C1 segment of cervical spinal cord (tissue), 14 donors: Measurements from ENCODE around the gene HPD.
A peak's percentile ranks its signal among the peaks of the same experiment; 100 is the strongest.
"Not testable (repeated sequence)": the region's sequence is repeated elsewhere in the genome, so short reads cannot be mapped to it uniquely, and the experiment has no call there.

Experiments
- DNase-seq, 14 donors: peaks; one replicate each; lab custom pipeline; 2025; lab: John Stamatoyannopoulos, UW

HPD gene

DNA sequence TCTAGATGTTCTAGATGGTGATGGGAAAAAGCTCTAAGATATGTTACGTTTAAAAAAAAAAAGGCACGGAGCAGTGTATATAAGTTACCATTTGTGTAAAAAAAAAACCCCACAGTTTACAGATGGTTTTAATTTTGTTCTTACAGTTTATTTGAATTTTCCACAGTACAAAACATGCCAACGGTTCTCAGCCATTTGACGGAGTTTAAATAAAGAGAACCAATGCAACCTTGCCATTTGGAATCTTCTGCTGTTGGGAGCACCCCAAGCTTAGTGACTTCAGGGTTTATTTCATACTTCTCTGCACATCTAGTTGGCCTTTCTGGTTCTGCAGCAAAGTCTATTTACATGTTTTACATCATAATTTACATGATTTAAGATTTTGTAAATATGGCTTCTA is 7.7 kb upstream of the HPD start:
- no peak for DNase-seq

DNA sequence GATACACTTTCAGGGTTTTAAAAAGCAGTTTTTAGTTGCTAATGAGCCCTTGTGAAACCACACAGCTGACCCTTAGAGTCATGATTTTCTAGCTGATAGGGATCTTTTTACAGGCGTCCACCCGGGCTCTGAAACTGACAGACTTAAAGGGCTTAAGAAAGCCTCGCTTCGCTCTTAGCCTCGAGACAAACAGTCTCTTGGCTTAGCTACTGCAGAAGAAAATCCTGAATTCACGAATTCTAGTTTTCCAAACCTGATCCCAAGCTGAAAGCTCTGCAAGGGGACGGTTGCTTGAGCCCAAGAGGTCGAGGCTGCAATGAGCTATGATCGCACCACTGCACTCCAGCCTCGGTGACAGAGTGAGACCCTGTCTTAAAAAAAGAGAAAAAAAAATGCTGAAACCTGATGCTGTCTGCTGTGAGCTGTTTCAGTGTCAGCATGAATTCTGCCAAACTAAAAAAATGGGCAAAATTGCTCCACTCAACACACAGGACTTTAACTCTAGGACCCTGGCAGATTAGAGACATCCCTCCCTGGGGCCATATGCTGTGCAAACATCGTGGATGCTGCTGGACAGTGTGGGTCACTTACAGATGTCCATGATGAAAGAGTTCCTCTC is 3.1 kb upstream of the HPD start:
- DNase-seq, result no peak

DNA sequence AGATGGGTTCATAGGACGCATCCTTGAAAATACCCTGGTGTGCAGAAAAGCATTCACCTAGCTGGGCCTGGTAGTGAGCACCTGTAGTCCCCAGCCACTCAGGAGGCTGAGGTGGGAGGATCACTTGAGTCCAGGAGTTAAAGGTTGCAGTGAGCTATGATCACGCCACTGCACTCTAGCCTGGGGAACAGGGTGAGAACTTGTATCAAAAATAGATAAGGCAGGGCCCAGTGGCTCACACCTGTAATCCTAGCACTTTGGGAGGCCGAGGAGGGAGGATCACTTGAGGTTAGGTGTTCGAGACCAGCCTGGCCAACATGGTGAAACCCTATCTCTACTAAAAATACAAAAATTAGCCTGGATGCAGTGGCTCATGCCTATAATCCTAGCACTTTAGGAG is 2.0 kb upstream of the HPD start:
- not testable (repeated sequence) for DNase-seq

GRCh38 chr12:121860257-121860656 is 1.6 kb upstream of the HPD start:
- DNase-seq, result no peak

DNA sequence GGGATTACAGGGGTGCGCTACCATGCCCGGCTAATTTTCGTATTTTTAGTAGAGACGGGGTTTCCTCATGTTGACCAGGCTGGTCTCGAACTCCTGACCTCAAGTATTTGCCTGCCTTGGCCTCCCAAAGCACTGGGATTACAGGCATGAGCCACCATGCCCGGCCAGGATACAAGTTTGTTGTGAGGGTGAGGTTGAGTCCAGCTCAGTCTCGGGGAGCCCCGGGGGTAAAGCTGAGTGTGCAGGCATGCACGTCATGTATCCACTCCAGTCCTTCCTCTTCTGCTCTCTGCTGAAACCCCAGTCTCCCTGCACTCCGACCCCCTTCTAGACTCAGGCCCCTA is 369 bp downstream of the HPD start:
- DNase-seq, result no peak

GRCh38 chr12:121857322-121858246 is 1.1 kb downstream of the HPD start:
- no peak for DNase-seq

- not testable (repeated sequence) for DNase-seq
Observed at GRCh38 chr12:121852392-121852791, 6.3 kb downstream of the HPD start.

DNA sequence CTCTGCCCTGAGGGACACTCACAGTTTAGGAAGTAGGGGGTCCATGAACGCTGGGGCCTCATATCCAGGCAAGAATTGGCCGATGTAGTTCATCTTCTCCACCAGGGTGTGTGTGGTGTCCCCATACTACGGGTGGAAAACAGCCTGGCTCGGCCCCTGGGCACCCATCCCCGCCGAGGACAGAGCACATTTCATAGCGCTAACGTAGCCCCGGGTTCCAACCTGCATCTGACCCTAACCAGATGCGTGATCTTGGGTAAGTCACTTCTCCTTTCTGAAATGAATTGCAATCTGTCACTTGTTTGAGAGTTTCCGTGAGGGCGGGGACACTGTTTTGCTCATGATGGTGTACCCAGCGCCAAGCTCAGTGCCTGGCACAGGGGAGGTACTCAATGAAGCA is 9.0 kb downstream of the HPD start:
- DNase-seq, result no peak

DNA sequence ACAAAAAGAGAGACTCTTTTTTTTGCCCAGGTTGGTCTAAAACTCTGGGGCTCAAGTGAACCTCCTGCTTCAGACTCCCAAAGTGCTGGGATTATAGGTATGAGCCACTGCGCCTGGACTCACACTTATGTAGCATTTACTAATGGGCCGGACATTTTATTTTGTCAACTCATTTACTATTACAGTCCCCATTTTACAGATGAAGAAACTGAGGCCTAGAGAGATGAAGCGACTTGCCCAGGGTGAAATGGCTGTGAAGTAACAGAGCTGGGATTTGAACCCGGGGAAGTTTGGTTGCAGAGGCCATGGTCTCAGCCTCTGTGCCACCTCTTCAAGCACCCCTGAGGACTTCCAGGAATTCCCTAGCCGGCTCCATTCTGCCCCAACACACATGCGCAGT is 9.4 kb downstream of the HPD start:
- no peak for DNase-seq

DNA sequence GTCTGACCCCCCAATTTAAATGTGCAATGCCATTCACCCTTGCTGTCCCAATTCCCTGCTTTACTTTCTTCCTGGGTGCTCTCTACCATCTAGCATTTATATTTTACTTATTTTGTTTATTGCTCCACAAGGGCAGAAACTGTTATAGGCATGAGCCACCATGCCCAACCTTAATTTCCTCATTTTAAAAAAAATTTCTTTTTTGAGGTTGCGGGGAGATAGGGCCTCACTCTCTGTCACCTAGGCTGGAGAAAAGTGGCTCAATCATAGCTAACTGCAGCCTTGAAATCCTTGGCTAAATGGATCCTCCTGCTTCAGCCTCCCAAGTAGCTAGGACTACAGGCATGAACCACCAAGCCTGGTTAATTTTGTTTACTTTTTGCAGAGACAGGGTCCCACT is 13.0 kb downstream of the HPD start:
- DNase-seq, result no peak

DNA sequence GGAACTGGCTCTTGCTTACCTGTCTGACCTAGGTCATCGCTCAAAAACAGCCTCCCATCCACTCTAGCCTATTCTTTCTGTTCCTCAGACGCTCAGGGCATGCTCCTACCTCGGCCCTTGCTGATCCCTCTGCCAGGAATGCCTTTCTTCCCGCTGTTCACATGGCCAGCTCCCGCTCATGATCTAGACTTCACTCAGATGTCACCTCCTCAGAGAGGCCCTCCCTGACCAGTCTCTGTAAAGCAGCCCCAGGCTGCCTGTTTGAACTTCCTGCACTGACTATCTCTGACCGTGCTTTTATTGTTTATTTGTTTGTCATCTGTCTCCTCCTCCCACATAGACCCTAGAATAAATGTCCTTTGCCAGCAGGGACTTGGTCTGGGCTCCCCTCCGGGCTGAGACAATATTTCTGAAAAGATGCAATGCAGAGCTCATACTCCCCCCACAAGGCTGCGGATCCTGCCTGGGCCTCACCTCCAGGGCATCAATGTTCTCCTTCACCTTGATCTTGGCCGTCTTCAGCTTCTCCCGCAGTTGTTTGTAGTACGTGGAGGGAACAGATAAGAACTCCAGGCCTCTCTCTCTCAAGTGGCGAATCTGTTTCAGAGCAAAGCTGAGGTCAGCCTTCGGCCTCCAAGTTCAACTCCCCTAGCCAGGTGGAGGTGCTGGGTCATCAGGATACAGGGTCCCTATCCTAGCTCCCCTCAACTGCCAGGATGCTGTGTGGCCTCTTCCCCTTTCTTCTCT is 15.2 kb downstream of the HPD start:
- DNase-seq, result no peak

GRCh38 chr12:121839993-121840761 is 18.5 kb downstream of the HPD start:
- no peak for DNase-seq

GRCh38 chr12:121839106-121839992 is 19.3 kb downstream of the HPD start:
- peak; percentile 29 to 93 (median 88) for DNase-seq

GRCh38 chr12:121838126-121838525 is 20.5 kb downstream of the HPD start:
- no peak for DNase-seq

DNA sequence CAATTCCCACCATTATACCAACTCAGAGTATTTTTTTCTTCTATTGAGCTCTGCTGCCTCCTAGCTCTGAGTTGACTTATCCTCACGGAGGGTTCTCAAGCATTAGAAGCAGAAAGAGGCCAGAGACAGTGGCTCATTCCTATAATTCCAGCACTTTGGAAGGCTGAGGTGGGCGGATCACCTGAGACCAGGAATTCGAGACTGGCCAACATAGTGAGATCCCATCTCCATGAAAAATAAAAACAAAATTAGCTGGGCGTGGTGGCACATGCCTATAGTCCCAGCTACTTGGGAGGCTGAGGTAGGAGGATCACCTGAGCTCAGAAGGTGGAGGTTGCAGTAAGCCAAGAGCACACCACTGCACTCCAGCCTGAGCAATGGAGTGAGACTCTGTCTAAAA is 21.0 kb downstream of the HPD start:
- no peak for DNase-seq

DNA sequence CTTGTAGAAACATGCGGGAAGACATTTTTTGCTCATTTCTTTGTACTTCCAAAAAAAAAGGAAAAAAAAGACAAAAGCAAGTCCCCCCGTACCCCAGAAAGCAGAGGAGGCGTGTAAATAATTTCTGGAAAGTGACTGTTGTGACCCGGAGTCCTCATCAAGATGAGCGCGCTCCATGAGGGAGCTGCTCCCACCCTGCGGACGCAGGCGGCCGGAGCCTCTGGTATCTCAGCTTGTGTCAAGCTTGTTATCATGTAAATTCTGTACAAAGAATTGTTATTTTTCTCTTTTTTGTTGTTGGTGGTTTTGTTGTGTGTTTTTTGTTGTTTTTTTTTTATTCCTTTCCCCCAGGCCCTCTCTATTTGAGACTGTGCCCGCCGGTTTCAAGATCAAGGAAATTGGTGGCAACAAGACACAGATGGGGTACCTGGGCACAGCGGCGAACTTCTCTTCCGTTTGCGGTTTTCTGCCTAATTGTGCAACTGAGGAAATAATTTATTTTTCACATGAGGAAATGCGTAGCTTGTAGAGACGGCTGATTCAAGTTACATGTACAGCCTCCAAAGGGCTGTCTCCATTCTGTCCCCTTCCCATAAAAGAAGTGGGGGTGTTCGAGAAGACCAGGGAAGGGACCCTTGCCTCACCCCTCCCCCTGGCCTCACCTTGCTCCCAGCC is 27.0 kb downstream of the HPD start:
- no peak for DNase-seq

DNA sequence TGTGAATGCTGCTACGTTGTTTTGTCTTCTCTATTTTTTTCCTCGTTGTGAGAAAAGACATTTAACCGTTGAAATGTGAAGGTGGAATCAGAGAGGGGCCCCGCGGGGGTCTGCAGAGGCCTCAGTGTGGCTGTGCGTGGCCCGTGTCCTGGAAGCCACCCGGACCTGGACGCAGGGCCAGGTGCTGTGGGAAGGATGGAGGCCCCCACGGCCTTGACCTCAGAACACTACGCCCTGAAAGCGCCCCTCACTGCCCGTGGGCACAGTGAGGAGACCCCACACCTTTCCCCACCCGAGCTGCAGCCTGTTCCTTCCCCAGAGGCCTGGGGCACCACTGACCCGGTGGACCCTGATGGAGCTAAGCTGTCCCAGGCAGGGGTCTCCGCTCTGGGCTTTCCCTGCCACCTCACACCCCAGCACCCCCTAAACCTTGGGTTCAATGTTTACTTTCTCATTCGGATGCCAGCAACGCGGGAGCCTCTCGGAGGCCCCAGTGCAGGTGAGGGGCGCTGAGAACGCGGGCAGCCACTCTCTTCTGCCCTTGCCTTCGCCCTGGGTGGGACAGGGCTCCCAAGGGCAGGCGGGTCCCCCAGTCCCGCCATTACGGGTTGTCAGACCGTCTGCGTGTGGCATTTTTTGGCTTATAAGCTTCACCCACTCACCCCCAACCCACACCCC is 27.9 kb downstream of the HPD start:
- DNase-seq, result no peak

- no peak for DNase-seq
Observed at GRCh38 chr12:121830134-121830533, 28.5 kb downstream of the HPD start.

GRCh38 chr12:121829250-121829918 is 29.3 kb downstream of the HPD start:
- DNase-seq, result no peak
